ENCODE data around the gene PCDHGA1. TPM values are rescaled to one million over a fixed set of nuclear protein-coding genes. Genes with fewer than 3 reads are reported as not detected.
A peak's percentile ranks its signal among the peaks of the same experiment; 100 is the strongest.

The PCDHGA1 gene
- total RNA-seq, 1 experiment from 2014 or later, result 3.6 TPM

- Histone ChIP-seq H3K36me3 (peaks cover 79% of the 10 kb centered on the region), H3K4me3 (no peak overlapping the region), H3K4me1 (peaks cover 18% of the 10 kb centered on the region), H3K27me3 (no peaks in the 10 kb centered on the region), H3K27ac (no peak overlapping the region), H3K9me3 (replicated peaks) (0 out of 2 replicates have a peak, but pooled peaks cover 3% of the 10 kb centered on the region)
- DNase-seq, result no peak
Observed at GRCh38 chr5:141490271-141490670, 160.0 kb downstream of the PCDHGA1 start.

- DNase-seq, result no peak
- H3K4me3 ChIP-seq, result no peak overlapping the region
- H3K27me3 ChIP-seq, result no peaks in the 10 kb centered on the region
- H3K9me3 ChIP-seq (replicated peaks), result 0 out of 2 replicates have a peak, but pooled peaks cover 3% of the 10 kb centered on the region
- peaks cover 23% of the 10 kb centered on the region for H3K4me1 ChIP-seq
- H3K36me3 ChIP-seq, result peaks cover 74% of the 10 kb centered on the region
- H3K27ac ChIP-seq, result no peak overlapping the region
Observed at GRCh38 chr5:141490771-141491170, 160.5 kb downstream of the PCDHGA1 start.

- H3K27me3 ChIP-seq, result no peaks in the 10 kb centered on the region
- no peak for DNase-seq
- peaks cover 69% of the 10 kb centered on the region for H3K36me3 ChIP-seq
- no peak overlapping the region for H3K4me3 ChIP-seq
- H3K4me1 ChIP-seq, result peaks cover 29% of the 10 kb centered on the region
- no peak overlapping the region for H3K27ac ChIP-seq
- 0 out of 2 replicates have a peak, but pooled peaks cover 3% of the 10 kb centered on the region for H3K9me3 ChIP-seq (replicated peaks)
Observed at GRCh38 chr5:141491323-141492167, 161.2 kb downstream of the PCDHGA1 start.

- H3K4me3 ChIP-seq, result no peak overlapping the region
- H3K4me1 ChIP-seq, result peaks cover 31% of the 10 kb centered on the region
- peaks cover 67% of the 10 kb centered on the region for H3K36me3 ChIP-seq
- 0 out of 2 replicates have a peak, but pooled peaks cover 3% of the 10 kb centered on the region for H3K9me3 ChIP-seq (replicated peaks)
- no peak for DNase-seq
- H3K27me3 ChIP-seq, result no peaks in the 10 kb centered on the region
- H3K27ac ChIP-seq, result no peak overlapping the region
Observed at GRCh38 chr5:141492168-141492885, 162.0 kb downstream of the PCDHGA1 start.

- Histone ChIP-seq H3K27ac (0 out of 2 replicates have a peak overlapping the region, but pooled peaks have one; percentile 82), H3K27me3 (no peaks in the 10 kb centered on the region), H3K4me3 (no peak overlapping the region), H3K36me3 (peaks cover 65% of the 10 kb centered on the region), H3K9me3 (replicated peaks) (0 out of 2 replicates have a peak, but pooled peaks cover 3% of the 10 kb centered on the region), H3K4me1 (peaks cover 31% of the 10 kb centered on the region)
- DNase-seq, result no peak
Observed at GRCh38 chr5:141493500-141494422, 163.4 kb downstream of the PCDHGA1 start.

- H3K36me3 ChIP-seq, result peaks cover 60% of the 10 kb centered on the region
- peaks cover 31% of the 10 kb centered on the region for H3K4me1 ChIP-seq
- H3K27ac ChIP-seq, result peak overlapping the region; percentile 82
- H3K27me3 ChIP-seq, result no peaks in the 10 kb centered on the region
- no peaks in the 10 kb centered on the region for H3K9me3 ChIP-seq (replicated peaks)
- DNase-seq, result no peak
- H3K4me3 ChIP-seq, result no peak overlapping the region
Observed at GRCh38 chr5:141494761-141495452, 164.6 kb downstream of the PCDHGA1 start.

GRCh38 chr5:141495453-141495811 lies 165.1 kb downstream of the PCDHGA1 start:
- no peak for DNase-seq
- Histone ChIP-seq H3K27me3 (no peaks in the 10 kb centered on the region), H3K36me3 (peaks cover 60% of the 10 kb centered on the region), H3K27ac (peak overlapping the region; percentile 82), H3K4me3 (no peak overlapping the region), H3K9me3 (replicated peaks) (no peaks in the 10 kb centered on the region), H3K4me1 (peaks cover 31% of the 10 kb centered on the region)

GRCh38 chr5:141496038-141496437 lies 165.7 kb downstream of the PCDHGA1 start:
- H3K27ac ChIP-seq, result peak overlapping the region; percentile 82
- no peaks in the 10 kb centered on the region for H3K9me3 ChIP-seq (replicated peaks)
- peaks cover 31% of the 10 kb centered on the region for H3K4me1 ChIP-seq
- H3K36me3 ChIP-seq, result peaks cover 54% of the 10 kb centered on the region
- DNase-seq, result peak; percentile 97 to 99
- no peaks in the 10 kb centered on the region for H3K27me3 ChIP-seq
- no peak overlapping the region for H3K4me3 ChIP-seq

- Histone ChIP-seq H3K4me3 (no peak overlapping the region), H3K36me3 (peaks cover 60% of the 10 kb centered on the region), H3K27me3 (no peaks in the 10 kb centered on the region), H3K4me1 (peaks cover 8% of the 10 kb centered on the region), H3K27ac (no peak overlapping the region), H3K9me3 (replicated peaks) (no peaks in the 10 kb centered on the region)
- DNase-seq, result no peak
Observed at GRCh38 chr5:141501761-141502160, 171.4 kb downstream of the PCDHGA1 start.

- H3K36me3 ChIP-seq, result peaks cover 45% of the 10 kb centered on the region
- DNase-seq, result no peak
- H3K27me3 ChIP-seq, result no peaks in the 10 kb centered on the region
- H3K9me3 ChIP-seq (replicated peaks), result no peaks in the 10 kb centered on the region
- peaks cover 27% of the 10 kb centered on the region for H3K4me1 ChIP-seq
- H3K4me3 ChIP-seq, result no peak overlapping the region
- no peak overlapping the region for H3K27ac ChIP-seq
Observed at GRCh38 chr5:141503681-141504080, 173.4 kb downstream of the PCDHGA1 start.

GRCh38 chr5:141504216-141504615 lies 173.9 kb downstream of the PCDHGA1 start:
- H3K27ac ChIP-seq, result no peak overlapping the region

GRCh38 chr5:141506381-141507155 lies 176.3 kb downstream of the PCDHGA1 start:
- peaks cover 51% of the 10 kb centered on the region for H3K36me3 ChIP-seq
- H3K27me3 ChIP-seq, result no peaks in the 10 kb centered on the region
- no peak for DNase-seq
- no peaks in the 10 kb centered on the region for H3K9me3 ChIP-seq (replicated peaks)
- H3K4me3 ChIP-seq, result no peak overlapping the region
- peaks cover 35% of the 10 kb centered on the region for H3K4me1 ChIP-seq
- H3K27ac ChIP-seq, result no peak overlapping the region

More at GRCh38 chr5:141504216-141504615, 173.9 kb downstream of the PCDHGA1 start:
- H3K4me3 ChIP-seq, result no peak overlapping the region
- peaks cover 42% of the 10 kb centered on the region for H3K36me3 ChIP-seq
- H3K4me1 ChIP-seq, result peaks cover 28% of the 10 kb centered on the region
- H3K27me3 ChIP-seq, result no peaks in the 10 kb centered on the region
- DNase-seq, result no peak
- no peaks in the 10 kb centered on the region for H3K9me3 ChIP-seq (replicated peaks)

GRCh38 chr5:141507387-141508091 lies 177.2 kb downstream of the PCDHGA1 start:
- Histone ChIP-seq H3K4me1 (peaks cover 37% of the 10 kb centered on the region), H3K36me3 (peaks cover 53% of the 10 kb centered on the region), H3K27me3 (no peaks in the 10 kb centered on the region), H3K9me3 (replicated peaks) (no peaks in the 10 kb centered on the region), H3K4me3 (no peak overlapping the region), H3K27ac (peak overlapping the region; percentile 69)
- DNase-seq, result peak in 1 of 2 experiments; percentile 27
